ENCODE results near the gene PMEL. TPM values are rescaled to one million over a fixed set of nuclear protein-coding genes. Genes with fewer than 3 reads are reported as not detected.

The PMEL gene
- 1.8 and 3.4 TPM in 2 replicates for total RNA-seq

DNA sequence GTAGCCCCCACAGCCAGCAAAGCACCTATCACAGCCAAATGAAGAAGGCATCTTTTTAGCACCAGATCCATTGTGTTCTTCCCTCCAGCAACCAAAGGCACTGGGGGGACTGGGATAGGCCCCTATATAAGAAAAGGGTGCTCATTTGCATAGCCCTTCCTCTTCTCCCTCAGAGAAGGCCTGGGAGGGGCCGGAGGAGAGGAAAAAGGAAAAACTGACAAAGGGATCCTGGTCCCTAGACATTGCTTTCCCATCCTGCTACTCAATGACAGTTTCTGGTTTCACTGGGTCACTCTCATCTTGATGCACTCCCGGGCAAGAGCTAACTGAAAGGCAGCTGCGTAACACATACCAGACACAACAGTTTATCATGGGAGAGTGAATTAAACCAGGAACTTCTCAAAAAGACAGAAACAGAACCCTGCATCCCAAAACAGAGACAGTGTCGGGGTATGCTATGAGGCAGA is at the start of gene PMEL:
TSS of gene PMEL (minus strand) at position 102 of the 467 bp plus-strand sequence. CDS start at position 71, 31 bp downstream.

GRCh38 chr12:55996715-55997534 is 31.1 kb upstream of the PMEL start, which contains the start of gene SUOX:
SUOX (plus strand) TSS chr12:55997276; CDS start chr12:56002222, 4,946 bp downstream.

DNA sequence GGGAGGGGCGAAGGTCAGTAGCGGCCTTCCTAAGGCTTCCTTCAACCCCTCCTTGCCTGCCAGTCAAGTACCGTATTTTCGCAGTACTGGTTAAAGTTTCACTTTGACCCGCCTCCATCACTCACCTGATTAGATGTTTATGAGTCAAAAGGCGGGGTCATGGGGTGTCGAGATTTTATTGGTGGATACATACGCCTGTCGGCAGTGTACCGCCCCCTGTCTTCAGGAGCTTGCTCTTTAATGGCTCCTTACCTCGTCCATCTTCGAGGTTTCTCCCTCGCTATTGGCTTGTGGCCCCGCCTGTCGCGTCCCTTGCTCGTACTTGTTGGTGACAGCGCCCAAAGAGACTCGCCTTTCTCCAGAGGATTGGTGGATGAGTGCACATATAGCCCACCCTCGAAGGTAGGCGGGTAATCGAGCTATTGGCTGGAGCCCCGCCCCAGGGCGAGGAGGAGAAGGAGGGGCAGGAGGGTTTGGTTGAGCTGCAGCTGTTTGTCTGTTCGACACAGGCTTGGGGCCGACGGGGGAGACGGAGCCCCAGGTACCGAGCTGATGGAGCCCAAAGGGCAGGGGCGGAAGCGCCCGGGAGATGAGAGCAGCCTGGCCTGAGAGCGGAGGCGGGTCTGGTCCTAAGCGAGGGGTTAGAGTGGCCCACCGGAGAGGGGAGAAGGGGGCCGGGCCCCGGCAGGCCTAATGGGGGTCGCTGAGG is 7.9 kb upstream of the PMEL start, which contains the start of gene RAB5B:
TSS of gene RAB5B (plus strand) at position 480 of the 709 bp plus-strand sequence. CDS start 12,883 bp downstream, outside the sequence.

GRCh38 chr12:55966408-55967281 is 803 bp upstream of the PMEL start, which contains the start of gene CDK2:
CDK2 (plus strand) TSS chr12:55966830; CDS start chr12:55967009, 179 bp downstream.

GRCh38 chr12:55930771-55931316 is 35.0 kb downstream of the PMEL start, which contains the start of gene DGKA:
DGKA (plus strand) TSS chr12:55931162; CDS start chr12:55936504, 5,342 bp downstream.

DNA sequence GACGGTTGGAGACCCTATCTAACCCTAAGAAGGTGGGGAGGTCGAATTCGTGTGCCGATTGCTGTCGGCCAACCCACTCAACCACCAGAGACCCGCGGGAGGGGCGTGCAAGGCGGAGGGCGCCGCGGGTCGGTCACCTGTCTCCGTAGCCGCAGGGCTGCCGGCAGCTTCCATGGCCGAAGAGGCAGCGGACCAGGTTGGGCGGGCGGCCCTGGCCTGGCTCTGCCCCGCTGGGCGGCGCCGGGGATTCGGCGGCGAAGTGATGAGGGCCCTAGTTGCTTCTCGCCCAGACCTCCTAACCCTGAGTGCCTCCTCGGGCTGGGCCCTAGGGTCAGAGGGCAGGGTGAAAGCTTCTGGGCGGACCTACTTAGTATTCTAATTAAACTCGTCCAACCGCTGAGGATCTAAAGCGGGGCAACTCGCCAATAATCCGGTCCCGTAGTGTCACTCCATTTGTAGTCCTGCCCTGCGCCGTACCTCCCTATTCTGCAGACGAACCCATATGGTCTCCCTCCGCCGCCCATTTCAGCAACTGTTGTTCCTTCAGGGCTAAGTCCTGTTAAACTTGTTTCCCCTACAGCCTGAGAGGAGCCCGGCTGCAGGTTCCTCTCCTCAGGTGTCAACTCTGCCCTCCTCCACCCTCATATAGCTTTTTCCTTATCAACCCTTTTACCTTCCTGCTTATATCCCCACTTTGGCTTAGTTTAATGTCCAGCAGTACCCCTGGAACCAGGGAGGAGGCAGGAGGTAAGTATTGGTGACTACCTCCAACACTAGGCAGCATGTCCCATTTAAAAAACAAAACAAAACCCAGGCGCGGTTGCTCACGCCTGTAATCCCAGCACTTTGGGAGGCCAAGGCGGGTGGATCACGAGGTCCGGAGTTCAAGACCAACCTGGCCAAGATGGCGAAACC is 38.0 kb downstream of the PMEL start, which contains the start of gene PYM1:
TSS of gene PYM1 (minus strand) at position 307 of the 915 bp plus-strand sequence. CDS start at position 174, 133 bp downstream.

Other genes with a start within 250 kb of the PMEL start
- 88.8 and 102 TPM in 2 replicates for gene BLOC1S1, start 250.0 kb downstream of the PMEL start, total RNA-seq
- 2.2 TPM in 1 of 2 replicates, not detected in the other for gene RDH5, start 245.6 kb downstream of the PMEL start, total RNA-seq
- 448 and 661 TPM in 2 replicates for gene CD63, start 237.0 kb downstream of the PMEL start, total RNA-seq
- gene GDF11, start 222.9 kb downstream of the PMEL start, total RNA-seq = 3.0 and 3.8 TPM in 2 replicates
- 109 and 122 TPM in 2 replicates for gene SARNP, start 148.3 kb downstream of the PMEL start, total RNA-seq
- gene ORMDL2, start 148.0 kb downstream of the PMEL start, total RNA-seq = 47.1 and 59.0 TPM in 2 replicates
- 20.8 and 28.7 TPM in 2 replicates for gene DNAJC14, start 136.5 kb downstream of the PMEL start, total RNA-seq
- gene MMP19, start 123.1 kb downstream of the PMEL start, total RNA-seq = 3.8 and 8.1 TPM in 2 replicates
- gene PYM1, start 38.1 kb downstream of the PMEL start, total RNA-seq = 47.9 and 67.3 TPM in 2 replicates
- 157 and 232 TPM in 2 replicates for gene DGKA, start 34.9 kb downstream of the PMEL start, total RNA-seq
- gene CDK2, start 788 bp upstream of the PMEL start, total RNA-seq = 27.1 and 50.3 TPM in 2 replicates
- gene RAB5B, start 8.0 kb upstream of the PMEL start, total RNA-seq = 46.3 and 70.7 TPM in 2 replicates
- gene SUOX, start 31.2 kb upstream of the PMEL start, total RNA-seq = 8.3 and 11.2 TPM in 2 replicates
- gene IKZF4, start 55.0 kb upstream of the PMEL start, total RNA-seq = 0.94 and 2.2 TPM in 2 replicates
- gene RPS26, start 75.9 kb upstream of the PMEL start, total RNA-seq = 1,053 and 1,704 TPM in 2 replicates
- gene ERBB3, start 114.1 kb upstream of the PMEL start, total RNA-seq = 6.2 and 14.0 TPM in 2 replicates
- 183 and 356 TPM in 2 replicates for gene PA2G4, start 138.5 kb upstream of the PMEL start, total RNA-seq
- gene RPL41, start 150.6 kb upstream of the PMEL start, total RNA-seq = 4,093 and 5,143 TPM in 2 replicates
- 0.62 and 3.8 TPM in 2 replicates for gene ZC3H10, start 152.2 kb upstream of the PMEL start, total RNA-seq
- gene ESYT1, start 162.2 kb upstream of the PMEL start, total RNA-seq = 176 and 198 TPM in 2 replicates
- gene MYL6B, start 186.5 kb upstream of the PMEL start, total RNA-seq = 41.4 and 72.2 TPM in 2 replicates
- gene MYL6, start 192.3 kb upstream of the PMEL start, total RNA-seq = 1,992 and 2,124 TPM in 2 replicates
- 18.7 and 24.4 TPM in 2 replicates for gene SMARCC2, start 223.4 kb upstream of the PMEL start, total RNA-seq